ENCODE data around the gene COA1. TPM values are rescaled to one million over a fixed set of nuclear protein-coding genes. Genes with fewer than 3 reads are reported as not detected.

The COA1 gene
- total RNA-seq, 1 experiment from 2014 or later: 65.5 TPM

GRCh38 chr7:43590862-43591557, 138.3 kb downstream of the COA1 start:
- CTCF ChIA-PET: no interaction called here
- POLR2A ChIA-PET: interaction anchor here (1.1 kb wide), 1 partner anchor 9 kb away, joined by 4 read pairs; the partner anchor contains the start of gene STK17A
- no peak overlapping the region for H3K27ac ChIP-seq (ENCODE audit: low read length)

DNA sequence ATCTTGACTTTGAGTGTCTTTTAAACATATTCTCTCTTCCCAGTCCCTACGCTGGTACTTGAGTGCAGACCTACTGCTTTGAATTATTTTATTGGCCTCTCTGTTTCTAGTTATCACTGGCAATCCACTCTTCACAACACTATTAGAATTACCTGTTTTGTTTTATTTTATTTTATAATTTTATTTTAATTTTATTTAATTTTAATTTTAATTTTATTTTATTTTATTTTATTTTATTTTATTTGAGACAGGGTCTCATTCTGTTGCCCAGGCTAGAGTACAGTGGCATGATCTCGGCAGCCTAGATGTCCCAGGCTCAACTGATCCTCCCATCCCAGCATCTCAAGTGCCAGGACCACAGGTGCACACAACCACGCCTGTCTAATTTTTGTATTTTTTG, 139.6 kb downstream of the COA1 start:
- BruUV-seq (replicated peaks): no TSS peak
- no peaks in the 10 kb centered on the region for H3K27me3 ChIP-seq (ENCODE audit: control insufficient read depth, insufficient read depth, low read length)
- H3K36me3 ChIP-seq (ENCODE audit: control insufficient read depth, insufficient read depth, low read length): no peaks in the 10 kb centered on the region
- no peak for ATAC-seq
- TF ChIP-seq SIN3A (IDR thresholded peaks at IDR 0.05; ENCODE audit: borderline replicate concordance, insufficient read depth, low read depth, low read length): no peak
- TF ChIP-seq TCF7L2 (IDR thresholded peaks at IDR 0.05; ENCODE audit: low read depth, low read length): no peak
- no peak for TF ChIP-seq CTCF (IDR thresholded peaks at IDR 0.05)
- TF ChIP-seq POLR2AphosphoS5 (IDR thresholded peaks at IDR 0.05; ENCODE audit: low read depth, low read length): no peak
- TF ChIP-seq, protein P1, sequence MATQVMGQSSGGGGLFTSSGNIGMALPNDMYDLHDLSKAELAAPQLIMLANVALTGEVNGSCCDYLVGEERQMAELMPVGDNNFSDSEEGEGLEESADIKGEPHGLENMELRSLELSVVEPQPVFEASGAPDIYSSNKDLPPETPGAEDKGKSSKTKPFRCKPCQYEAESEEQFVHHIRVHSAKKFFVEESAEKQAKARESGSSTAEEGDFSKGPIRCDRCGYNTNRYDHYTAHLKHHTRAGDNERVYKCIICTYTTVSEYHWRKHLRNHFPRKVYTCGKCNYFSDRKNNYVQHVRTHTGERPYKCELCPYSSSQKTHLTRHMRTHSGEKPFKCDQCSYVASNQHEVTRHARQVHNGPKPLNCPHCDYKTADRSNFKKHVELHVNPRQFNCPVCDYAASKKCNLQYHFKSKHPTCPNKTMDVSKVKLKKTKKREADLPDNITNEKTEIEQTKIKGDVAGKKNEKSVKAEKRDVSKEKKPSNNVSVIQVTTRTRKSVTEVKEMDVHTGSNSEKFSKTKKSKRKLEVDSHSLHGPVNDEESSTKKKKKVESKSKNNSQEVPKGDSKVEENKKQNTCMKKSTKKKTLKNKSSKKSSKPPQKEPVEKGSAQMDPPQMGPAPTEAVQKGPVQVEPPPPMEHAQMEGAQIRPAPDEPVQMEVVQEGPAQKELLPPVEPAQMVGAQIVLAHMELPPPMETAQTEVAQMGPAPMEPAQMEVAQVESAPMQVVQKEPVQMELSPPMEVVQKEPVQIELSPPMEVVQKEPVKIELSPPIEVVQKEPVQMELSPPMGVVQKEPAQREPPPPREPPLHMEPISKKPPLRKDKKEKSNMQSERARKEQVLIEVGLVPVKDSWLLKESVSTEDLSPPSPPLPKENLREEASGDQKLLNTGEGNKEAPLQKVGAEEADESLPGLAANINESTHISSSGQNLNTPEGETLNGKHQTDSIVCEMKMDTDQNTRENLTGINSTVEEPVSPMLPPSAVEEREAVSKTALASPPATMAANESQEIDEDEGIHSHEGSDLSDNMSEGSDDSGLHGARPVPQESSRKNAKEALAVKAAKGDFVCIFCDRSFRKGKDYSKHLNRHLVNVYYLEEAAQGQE (IDR thresholded peaks at IDR 0.05; ENCODE audit: insufficient read depth in 1 of 2, low read depth in 2 of 2, low read length in 1 of 2): no peak
- ChIA-PET POLR2A (no interaction called here), CTCF (no interaction called here)
- intact Hi-C loops (cut with micrococcal nuclease; ENCODE audit: unreplicated experiment): no loop called here
- H3K4me1 ChIP-seq (ENCODE audit: control insufficient read depth, insufficient read depth, low read length): peaks cover 46% of the 10 kb centered on the region
- no peak for DNase-seq (ENCODE audit: low read depth, low spot score)
- H3K9me3 ChIP-seq (ENCODE audit: control insufficient read depth, insufficient read depth, low read depth, low read length): no peaks in the 10 kb centered on the region
- H3K4me3 ChIP-seq (ENCODE audit: low read depth in 2 of 2, low read length in 2 of 2): no peak overlapping the region
- no peak overlapping the region for H3K27ac ChIP-seq (ENCODE audit: low read length)
- in situ Hi-C loops (cut with HindIII; ENCODE audit: low pct_unique_long_range_greater_than_20kb, low sequenced_read_pairs): loop anchor here (25.0 kb wide), 1 partner anchor 123 kb away; no protein-coding TSS in a partner anchor

More at GRCh38 chr7:43590862-43591557, 138.3 kb downstream of the COA1 start:
- peaks cover 36% of the 10 kb centered on the region for H3K4me1 ChIP-seq (ENCODE audit: control insufficient read depth, insufficient read depth, low read length)
- in situ Hi-C loops (cut with HindIII; ENCODE audit: low pct_unique_long_range_greater_than_20kb, low sequenced_read_pairs) (loop anchor here (25.0 kb wide), 1 partner anchor 121 kb away; no protein-coding TSS in a partner anchor), intact Hi-C loops (cut with micrococcal nuclease; ENCODE audit: unreplicated experiment) (no loop called here)
- DNase-seq (ENCODE audit: low read depth, low spot score) (no peak), ATAC-seq (no peak)
- no peaks in the 10 kb centered on the region for H3K27me3 ChIP-seq (ENCODE audit: control insufficient read depth, insufficient read depth, low read length)
- BruUV-seq (replicated peaks): no TSS peak
- no peaks in the 10 kb centered on the region for H3K9me3 ChIP-seq (ENCODE audit: control insufficient read depth, insufficient read depth, low read depth, low read length)
- TF ChIP-seq, protein P1 (IDR thresholded peaks at IDR 0.05; ENCODE audit: insufficient read depth in 1 of 2, low read depth in 2 of 2, low read length in 1 of 2): no peak
- no peak for TF ChIP-seq POLR2AphosphoS5 (IDR thresholded peaks at IDR 0.05; ENCODE audit: low read depth, low read length)
- TF ChIP-seq CTCF (IDR thresholded peaks at IDR 0.05): no peak
- no peak for TF ChIP-seq TCF7L2 (IDR thresholded peaks at IDR 0.05; ENCODE audit: low read depth, low read length)
- TF ChIP-seq SIN3A (IDR thresholded peaks at IDR 0.05; ENCODE audit: borderline replicate concordance, insufficient read depth, low read depth, low read length): no peak
- no peak overlapping the region for H3K4me3 ChIP-seq (ENCODE audit: low read depth in 2 of 2, low read length in 2 of 2)
- no peaks in the 10 kb centered on the region for H3K36me3 ChIP-seq (ENCODE audit: control insufficient read depth, insufficient read depth, low read length)
